ENCODE data around the gene NOS3. TPM values are rescaled to one million over a fixed set of nuclear protein-coding genes. Genes with fewer than 3 reads are reported as not detected.
A peak's percentile ranks its signal among the peaks of the same experiment; 100 is the strongest.

The NOS3 gene
- total RNA-seq, 6 donors from 2014 or later: 3.1 to 95.3 (median 16.2) TPM

DNA sequence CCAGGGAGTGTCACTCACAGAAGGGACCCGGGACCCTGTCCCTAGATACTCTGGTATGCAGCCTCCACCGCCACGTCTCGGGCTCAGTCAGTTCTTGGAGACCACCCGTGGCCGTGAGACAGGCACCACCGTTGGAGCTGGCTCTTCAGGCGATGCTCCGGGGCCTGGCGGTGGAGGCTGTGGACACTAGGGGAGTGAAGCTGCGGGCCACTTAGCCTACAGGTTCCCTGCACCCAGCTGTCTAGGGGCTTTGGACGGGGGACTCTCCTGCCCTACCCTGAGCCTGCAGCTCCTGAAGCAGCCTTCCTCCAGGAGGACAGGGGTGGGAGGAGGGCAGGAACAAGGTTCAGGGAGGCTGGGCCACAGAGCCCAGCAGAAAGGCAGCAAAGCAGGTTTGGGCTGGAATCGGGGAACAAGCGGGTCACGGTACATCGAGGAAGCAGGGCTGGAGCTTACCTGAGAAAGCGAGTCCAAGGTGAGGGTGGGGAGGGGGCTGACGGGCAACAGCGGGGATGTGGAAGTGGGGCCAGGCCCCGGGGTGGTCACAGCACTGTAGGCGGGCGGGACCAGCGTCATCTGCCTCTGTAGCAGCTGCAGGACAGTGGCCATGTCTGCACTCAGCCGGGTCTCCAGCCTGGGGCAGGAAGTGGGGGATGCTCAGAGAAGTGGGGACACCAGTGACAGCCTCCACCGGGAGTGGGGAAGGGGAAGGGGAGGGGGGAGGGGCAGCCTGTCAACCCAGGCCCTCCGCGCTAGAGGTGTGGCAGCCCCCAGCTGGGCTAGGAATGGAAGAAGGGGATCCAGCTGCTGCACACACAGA is 44.2 kb upstream of the NOS3 start:
- Histone ChIP-seq H3K27ac (no peak overlapping the region), H3K36me3 (no peaks in the 10 kb centered on the region), H3K4me3 (no peak overlapping the region), H3K27me3 (peaks cover 0 to 12% (median 3%) of the 10 kb centered on the region in 4 donors), H3K4me1 (peaks cover 0 to 6% (median 2%) of the 10 kb centered on the region in 4 donors), H3K9me3 (no peaks in the 10 kb centered on the region)
- no peak for ATAC-seq (ENCODE audit: low FRiP score in 2 of 2)
- TF ChIP-seq, protein P1, sequence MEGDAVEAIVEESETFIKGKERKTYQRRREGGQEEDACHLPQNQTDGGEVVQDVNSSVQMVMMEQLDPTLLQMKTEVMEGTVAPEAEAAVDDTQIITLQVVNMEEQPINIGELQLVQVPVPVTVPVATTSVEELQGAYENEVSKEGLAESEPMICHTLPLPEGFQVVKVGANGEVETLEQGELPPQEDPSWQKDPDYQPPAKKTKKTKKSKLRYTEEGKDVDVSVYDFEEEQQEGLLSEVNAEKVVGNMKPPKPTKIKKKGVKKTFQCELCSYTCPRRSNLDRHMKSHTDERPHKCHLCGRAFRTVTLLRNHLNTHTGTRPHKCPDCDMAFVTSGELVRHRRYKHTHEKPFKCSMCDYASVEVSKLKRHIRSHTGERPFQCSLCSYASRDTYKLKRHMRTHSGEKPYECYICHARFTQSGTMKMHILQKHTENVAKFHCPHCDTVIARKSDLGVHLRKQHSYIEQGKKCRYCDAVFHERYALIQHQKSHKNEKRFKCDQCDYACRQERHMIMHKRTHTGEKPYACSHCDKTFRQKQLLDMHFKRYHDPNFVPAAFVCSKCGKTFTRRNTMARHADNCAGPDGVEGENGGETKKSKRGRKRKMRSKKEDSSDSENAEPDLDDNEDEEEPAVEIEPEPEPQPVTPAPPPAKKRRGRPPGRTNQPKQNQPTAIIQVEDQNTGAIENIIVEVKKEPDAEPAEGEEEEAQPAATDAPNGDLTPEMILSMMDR (IDR thresholded peaks at IDR 0.05): no peak
- TF ChIP-seq POLR2AphosphoS5 (IDR thresholded peaks at IDR 0.05) (no peak), EP300 (IDR thresholded peaks at IDR 0.05) (no peak), POLR2A (IDR thresholded peaks at IDR 0.05) (no peak)
- 58 to 69% methylated on average over 15 to 27 of the region's 27 CpGs for WGBS, 2 donors
- DNase-seq: peak; percentile 20 to 61

DNA sequence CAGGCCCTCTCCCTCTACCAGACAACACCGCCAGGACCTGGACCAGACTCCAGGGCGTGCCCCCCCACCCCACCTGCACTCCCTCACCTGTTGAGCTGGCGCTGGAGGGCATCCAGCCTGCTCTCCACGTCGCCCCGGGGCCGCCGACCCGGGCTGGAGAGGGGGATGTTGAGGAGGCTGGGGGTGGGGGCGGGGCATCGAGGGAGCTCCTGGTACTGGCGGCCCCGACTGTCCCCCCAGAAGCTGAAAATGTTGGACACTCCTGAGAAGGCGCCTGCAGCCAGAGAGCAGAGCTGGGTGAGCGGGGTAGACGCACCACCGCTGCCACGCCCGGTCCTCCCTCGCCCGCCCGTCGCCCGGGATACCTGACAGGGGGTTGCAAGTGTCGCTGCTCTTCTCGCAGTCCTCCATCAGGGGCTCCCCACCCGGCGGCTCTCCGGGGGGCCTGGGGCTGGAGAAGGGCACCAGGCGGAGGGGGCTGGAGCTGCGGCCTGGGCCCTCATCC is 43.5 kb upstream of the NOS3 start:
- Histone ChIP-seq H3K36me3 (no peaks in the 10 kb centered on the region), H3K27ac (no peak overlapping the region), H3K9me3 (no peaks in the 10 kb centered on the region), H3K4me3 (no peak overlapping the region), H3K4me1 (peaks cover 0 to 1% (median under 1%) of the 10 kb centered on the region in 4 donors), H3K27me3 (peaks cover 0 to 12% (median 3%) of the 10 kb centered on the region in 4 donors)
- ATAC-seq (ENCODE audit: low FRiP score in 2 of 2) (no peak), DNase-seq (peak in 1 of 2 donors; percentile 84)
- 36% methylated on average over 24 of the region's 31 CpGs; no CpG with 5 or more reads in 1 of the 2 donors for WGBS, 2 donors
- TF ChIP-seq POLR2A (IDR thresholded peaks at IDR 0.05): no peak
- TF ChIP-seq POLR2AphosphoS5 (IDR thresholded peaks at IDR 0.05): no peak
- TF ChIP-seq, protein P1 (IDR thresholded peaks at IDR 0.05): no peak
- no peak for TF ChIP-seq EP300 (IDR thresholded peaks at IDR 0.05)

DNA sequence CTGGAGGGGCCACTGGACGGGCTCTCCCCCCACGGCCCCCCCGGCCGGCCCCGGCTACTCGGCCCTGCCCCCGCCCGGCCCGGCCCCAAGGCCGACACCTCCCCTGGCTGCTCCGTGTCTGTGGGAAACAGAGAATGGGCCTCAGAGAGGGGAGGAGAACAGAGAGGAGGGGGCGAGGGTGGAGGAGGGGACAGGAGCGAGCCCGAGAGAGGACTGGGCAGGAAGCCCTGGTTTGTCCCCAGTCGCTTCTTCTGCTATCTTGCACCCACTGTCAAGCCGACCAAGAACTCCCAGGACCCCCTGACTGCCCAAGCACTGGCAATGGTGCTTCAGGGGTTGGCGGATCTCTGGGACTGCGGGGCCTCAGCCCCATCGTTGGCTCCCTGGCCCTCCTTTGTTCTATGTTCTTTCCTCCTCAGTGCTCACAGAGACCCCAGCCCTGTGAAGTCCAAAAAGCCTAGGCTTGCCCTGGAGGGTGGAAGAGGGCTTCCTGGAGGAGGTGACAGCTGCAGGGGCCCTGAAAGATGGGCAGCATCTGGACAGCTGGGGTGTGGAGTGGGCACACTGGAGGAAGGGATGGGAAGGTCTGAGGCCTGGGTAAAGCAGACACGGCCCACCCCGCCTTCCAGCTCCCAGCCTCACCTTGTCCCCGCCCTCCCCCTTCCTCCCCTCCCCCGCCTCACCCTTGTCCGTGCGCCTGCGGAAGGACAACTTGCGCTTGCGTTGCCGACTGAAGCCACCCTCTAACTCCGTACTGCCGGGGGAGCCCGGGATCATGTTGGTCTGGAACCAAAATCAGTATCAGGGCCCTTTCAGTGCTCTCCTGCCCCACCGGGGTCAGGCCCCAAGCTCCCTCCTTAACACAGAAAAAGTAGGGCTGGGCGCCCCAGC is 42.8 kb upstream of the NOS3 start:
- peaks cover 0 to 12% (median 3%) of the 10 kb centered on the region in 4 donors for H3K27me3 ChIP-seq
- no peaks in the 10 kb centered on the region for H3K36me3 ChIP-seq
- no peak overlapping the region for H3K27ac ChIP-seq
- TF ChIP-seq EP300 (IDR thresholded peaks at IDR 0.05): no peak
- no peak for TF ChIP-seq POLR2AphosphoS5 (IDR thresholded peaks at IDR 0.05)
- TF ChIP-seq, protein P1 (IDR thresholded peaks at IDR 0.05): no peak
- TF ChIP-seq POLR2A (IDR thresholded peaks at IDR 0.05): no peak
- no peaks in the 10 kb centered on the region for H3K9me3 ChIP-seq
- ATAC-seq (ENCODE audit: low FRiP score in 2 of 2): no peak
- no peak overlapping the region for H3K4me3 ChIP-seq
- no peaks in the 10 kb centered on the region for H3K4me1 ChIP-seq
- peak in 1 of 2 donors; percentile 44 for DNase-seq
- WGBS, 2 donors: 38 to 48% methylated on average over 10 to 32 of the region's 34 CpGs

DNA sequence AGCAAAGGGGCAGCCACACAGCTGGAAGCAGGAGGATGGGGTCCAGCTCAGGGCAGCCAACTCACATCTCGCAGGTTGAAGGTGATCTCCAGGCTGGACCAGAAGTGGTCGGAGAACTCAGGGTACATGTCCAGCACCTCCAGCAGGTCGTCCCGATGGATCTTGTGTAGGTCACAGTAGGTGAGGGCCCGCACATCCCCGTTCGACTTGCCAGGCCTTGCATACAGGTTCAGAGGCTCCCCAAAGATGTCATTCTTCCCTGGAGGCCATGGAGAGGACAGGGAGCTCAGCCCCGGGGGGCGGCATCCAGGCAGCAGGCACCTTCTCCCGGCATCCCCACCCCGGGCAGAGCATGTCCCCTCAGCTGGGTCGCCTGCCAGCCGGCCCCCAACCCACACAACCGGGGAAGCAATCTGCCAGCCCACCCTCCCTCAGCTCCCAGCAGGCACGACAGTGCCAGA is 42.0 kb upstream of the NOS3 start:
- H3K4me1 ChIP-seq: no peaks in the 10 kb centered on the region
- peaks cover 0 to 12% (median 3%) of the 10 kb centered on the region in 4 donors for H3K27me3 ChIP-seq
- no peak overlapping the region for H3K4me3 ChIP-seq
- no peak overlapping the region for H3K27ac ChIP-seq
- TF ChIP-seq EP300 (IDR thresholded peaks at IDR 0.05): no peak
- TF ChIP-seq, protein P1 (IDR thresholded peaks at IDR 0.05): no peak
- no peak for TF ChIP-seq POLR2AphosphoS5 (IDR thresholded peaks at IDR 0.05)
- TF ChIP-seq POLR2A (IDR thresholded peaks at IDR 0.05): no peak
- DNase-seq (peak in 1 of 2 donors; percentile 75), ATAC-seq (ENCODE audit: low FRiP score in 2 of 2) (no peak)
- H3K9me3 ChIP-seq: no peaks in the 10 kb centered on the region
- WGBS, 2 donors: 86 to 89% methylated on average over 8 to 15 of the region's 15 CpGs
- no peaks in the 10 kb centered on the region for H3K36me3 ChIP-seq
